Liver (tissue), 2 donors: ENCODE measurements around the gene PWP1.

Experiments
- HNF4G ChIP-seq: IDR thresholded peaks from 2 replicates; pipeline ENCODE4 v1.6.1; 2016; ENCODE audit warnings: antibody characterized with exemption
- RAD21 ChIP-seq, 2 donors: IDR thresholded peaks; 2 replicates each; pipeline ENCODE4 v1.6.1; 2016; ENCODE audit warnings: antibody characterized with exemption in 2 of 2, mild to moderate bottlenecking in 2 of 2
- donor health status: healthy.

DNA sequence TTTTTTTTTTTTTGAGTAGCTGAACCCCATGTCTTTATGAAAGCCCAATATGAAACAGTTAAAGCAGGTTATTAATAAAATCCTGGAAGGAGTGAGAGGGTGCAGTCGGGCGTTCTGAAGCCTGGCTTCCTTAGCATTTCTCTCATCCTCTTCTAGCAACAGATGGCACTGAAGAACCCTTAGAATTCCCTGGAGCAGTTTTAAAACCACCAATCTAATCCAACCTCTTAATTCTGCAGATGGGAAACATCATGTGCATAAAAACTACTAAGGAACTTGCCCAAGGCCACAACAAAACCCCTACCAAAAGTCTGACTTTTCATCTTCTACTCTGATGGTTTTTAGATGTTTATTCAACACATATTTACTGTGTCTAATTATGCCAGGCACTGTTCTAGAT, 50.2 kb downstream of the PWP1 start:
- no peak for TF ChIP-seq HNF4G
- no peak for TF ChIP-seq RAD21 (IDR thresholded peaks at IDR 0.05)
